Progenitor cell of endocrine pancreas (in vitro differentiated cells): ENCODE results near the gene CELF4. TPM values are rescaled to one million over a fixed set of nuclear protein-coding genes. Genes with fewer than 3 reads are reported as not detected.

ENCODE experiments used
- DNase-seq: peaks from one replicate; pipeline ENCODE4 v3.0.0; 2021; ENCODE audit warnings: low spot score; ENCODE audit not compliant: unreplicated experiment
- H3K27ac Mint-ChIP-seq: 2 replicates; pipeline ENCODE4 v1.8.0; 2021; ENCODE audit warnings: mild to moderate bottlenecking, moderate library complexity, mixed read lengths
- H3K27me3 Mint-ChIP-seq: 2 replicates; pipeline ENCODE4 v1.8.0; 2021; ENCODE audit warnings: mixed read lengths
- H3K36me3 Mint-ChIP-seq: 2 replicates; pipeline ENCODE4 v1.8.0; 2022; ENCODE audit warnings: mixed read lengths; ENCODE audit not compliant: insufficient read depth
- H3K4me1 Mint-ChIP-seq: 2 replicates; pipeline ENCODE4 v1.8.0; 2021; ENCODE audit warnings: low read depth, mixed read lengths
- H3K4me3 Mint-ChIP-seq: 2 replicates; pipeline ENCODE4 v1.8.0; 2021; ENCODE audit warnings: low read depth, mild to moderate bottlenecking, moderate library complexity, mixed read lengths
- H3K9me3 Mint-ChIP-seq: 2 replicates; pipeline ENCODE4 v1.8.0; 2021; ENCODE audit warnings: low read depth, mixed read lengths
- CTCF ChIP-seq: fragments of 200-600 bp; sonication (generic); IDR thresholded peaks from one replicate; pipeline ENCODE4 v1.5.0; 2021; ENCODE audit warnings: antibody characterized with exemption, mild to moderate bottlenecking; ENCODE audit not compliant: unreplicated experiment
- total RNA-seq: library from RNA; stranded (reverse); gene quantifications from 2 replicates; pipeline ENCODE4 v1.2.1, GENCODE V29; 2021

The CELF4 gene
- total RNA-seq, 1 donor from 2014 or later, result 4.6 TPM

- no peak for TF ChIP-seq CTCF
- no peaks in the 10 kb centered on the region for H3K36me3 Mint-ChIP-seq
- H3K4me1 Mint-ChIP-seq, result peaks cover 6% of the 10 kb centered on the region
- H3K4me3 Mint-ChIP-seq, result peak overlapping the region; percentile 78
- no peak for DNase-seq
- H3K27me3 Mint-ChIP-seq, result peaks cover 51% of the 10 kb centered on the region
- no peak overlapping the region for H3K27ac Mint-ChIP-seq
- H3K9me3 Mint-ChIP-seq, result no peaks in the 10 kb centered on the region
These were observed 310.6 kb downstream of the CELF4 start for GRCh38 chr18:37254973-37255372.

GRCh38 chr18:37254236-37254754 lies 311.3 kb downstream of the CELF4 start:
- peak overlapping the region; percentile 78 for H3K4me3 Mint-ChIP-seq
- H3K9me3 Mint-ChIP-seq, result no peaks in the 10 kb centered on the region
- TF ChIP-seq CTCF, result no peak
- no peaks in the 10 kb centered on the region for H3K36me3 Mint-ChIP-seq
- peaks cover 49% of the 10 kb centered on the region for H3K27me3 Mint-ChIP-seq
- no peak for DNase-seq
- H3K4me1 Mint-ChIP-seq, result peaks cover 6% of the 10 kb centered on the region
- H3K27ac Mint-ChIP-seq, result peak overlapping the region; percentile 49

GRCh38 chr18:37253394-37254235 lies 312.0 kb downstream of the CELF4 start:
- peak; percentile 68 for DNase-seq
- H3K4me3 Mint-ChIP-seq, result peak overlapping the region; percentile 79
- H3K27me3 Mint-ChIP-seq, result peaks cover 47% of the 10 kb centered on the region
- peaks cover 6% of the 10 kb centered on the region for H3K4me1 Mint-ChIP-seq
- no peak overlapping the region for H3K27ac Mint-ChIP-seq
- no peaks in the 10 kb centered on the region for H3K36me3 Mint-ChIP-seq
- TF ChIP-seq CTCF, result peak; percentile 39
- H3K9me3 Mint-ChIP-seq, result no peaks in the 10 kb centered on the region

GRCh38 chr18:37252854-37253393 lies 312.7 kb downstream of the CELF4 start:
- H3K4me3 Mint-ChIP-seq, result peak overlapping the region; percentile 79
- H3K9me3 Mint-ChIP-seq, result no peaks in the 10 kb centered on the region
- H3K4me1 Mint-ChIP-seq, result peaks cover 6% of the 10 kb centered on the region
- no peak for DNase-seq
- H3K27me3 Mint-ChIP-seq, result peaks cover 41% of the 10 kb centered on the region
- no peaks in the 10 kb centered on the region for H3K36me3 Mint-ChIP-seq
- no peak for TF ChIP-seq CTCF
- no peak overlapping the region for H3K27ac Mint-ChIP-seq

GRCh38 chr18:37252342-37252741 lies 313.3 kb downstream of the CELF4 start:
- H3K4me3 Mint-ChIP-seq, result peak overlapping the region; percentile 79
- DNase-seq, result no peak
- no peak overlapping the region for H3K27ac Mint-ChIP-seq
- H3K36me3 Mint-ChIP-seq, result no peaks in the 10 kb centered on the region
- H3K27me3 Mint-ChIP-seq, result peaks cover 37% of the 10 kb centered on the region
- peaks cover 6% of the 10 kb centered on the region for H3K4me1 Mint-ChIP-seq
- H3K9me3 Mint-ChIP-seq, result no peaks in the 10 kb centered on the region
- no peak for TF ChIP-seq CTCF
